Astrocyte (in vitro differentiated cells and primary cell): Measurements from ENCODE around the gene RPS6KA2.

ENCODE experiments used
- EZH2 ChIP-seq: IDR thresholded peaks from 2 replicates; pipeline ENCODE4 v1.6.1; 2012; ENCODE audit warnings: mild to moderate bottlenecking, low read length, inconsistent platforms; ENCODE audit not compliant: insufficient read depth
- TF ChIP-seq, protein P1 (sequence below): IDR thresholded peaks from 2 replicates; pipeline ENCODE4 v1.5.1; 2011; ENCODE audit warnings: low read depth, mild to moderate bottlenecking, inconsistent platforms, low read length, moderate library complexity; ENCODE audit not compliant: insufficient read depth

DNA sequence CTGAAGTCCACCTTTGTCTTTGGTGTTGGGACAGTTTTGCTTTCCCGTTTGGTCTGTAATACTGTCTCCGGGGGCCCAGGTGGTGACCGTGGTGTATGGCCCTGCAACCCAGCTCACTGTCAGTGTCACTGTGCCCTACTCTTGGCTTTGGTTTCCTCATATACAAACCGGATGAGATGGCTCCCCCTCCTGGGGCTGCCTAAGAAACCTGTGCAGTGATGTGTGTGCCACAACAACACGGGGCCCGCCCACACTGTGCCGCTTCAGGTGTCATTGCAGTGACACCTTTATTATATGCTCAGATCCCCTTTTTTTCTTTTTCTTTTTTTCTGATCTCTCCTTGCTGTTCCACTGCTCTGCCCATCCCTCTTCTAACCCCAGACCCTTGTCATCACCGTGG is 114.5 kb downstream of the RPS6KA2 start:
- TF ChIP-seq, protein P1, sequence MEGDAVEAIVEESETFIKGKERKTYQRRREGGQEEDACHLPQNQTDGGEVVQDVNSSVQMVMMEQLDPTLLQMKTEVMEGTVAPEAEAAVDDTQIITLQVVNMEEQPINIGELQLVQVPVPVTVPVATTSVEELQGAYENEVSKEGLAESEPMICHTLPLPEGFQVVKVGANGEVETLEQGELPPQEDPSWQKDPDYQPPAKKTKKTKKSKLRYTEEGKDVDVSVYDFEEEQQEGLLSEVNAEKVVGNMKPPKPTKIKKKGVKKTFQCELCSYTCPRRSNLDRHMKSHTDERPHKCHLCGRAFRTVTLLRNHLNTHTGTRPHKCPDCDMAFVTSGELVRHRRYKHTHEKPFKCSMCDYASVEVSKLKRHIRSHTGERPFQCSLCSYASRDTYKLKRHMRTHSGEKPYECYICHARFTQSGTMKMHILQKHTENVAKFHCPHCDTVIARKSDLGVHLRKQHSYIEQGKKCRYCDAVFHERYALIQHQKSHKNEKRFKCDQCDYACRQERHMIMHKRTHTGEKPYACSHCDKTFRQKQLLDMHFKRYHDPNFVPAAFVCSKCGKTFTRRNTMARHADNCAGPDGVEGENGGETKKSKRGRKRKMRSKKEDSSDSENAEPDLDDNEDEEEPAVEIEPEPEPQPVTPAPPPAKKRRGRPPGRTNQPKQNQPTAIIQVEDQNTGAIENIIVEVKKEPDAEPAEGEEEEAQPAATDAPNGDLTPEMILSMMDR = no peak
- no peak for TF ChIP-seq EZH2
